ENCODE results near the gene FOXN3. TPM values are rescaled to one million over a fixed set of nuclear protein-coding genes. Genes with fewer than 3 reads are reported as not detected.

Gene FOXN3
- total RNA-seq, 1 donor from 2014 or later: 131 TPM

DNA sequence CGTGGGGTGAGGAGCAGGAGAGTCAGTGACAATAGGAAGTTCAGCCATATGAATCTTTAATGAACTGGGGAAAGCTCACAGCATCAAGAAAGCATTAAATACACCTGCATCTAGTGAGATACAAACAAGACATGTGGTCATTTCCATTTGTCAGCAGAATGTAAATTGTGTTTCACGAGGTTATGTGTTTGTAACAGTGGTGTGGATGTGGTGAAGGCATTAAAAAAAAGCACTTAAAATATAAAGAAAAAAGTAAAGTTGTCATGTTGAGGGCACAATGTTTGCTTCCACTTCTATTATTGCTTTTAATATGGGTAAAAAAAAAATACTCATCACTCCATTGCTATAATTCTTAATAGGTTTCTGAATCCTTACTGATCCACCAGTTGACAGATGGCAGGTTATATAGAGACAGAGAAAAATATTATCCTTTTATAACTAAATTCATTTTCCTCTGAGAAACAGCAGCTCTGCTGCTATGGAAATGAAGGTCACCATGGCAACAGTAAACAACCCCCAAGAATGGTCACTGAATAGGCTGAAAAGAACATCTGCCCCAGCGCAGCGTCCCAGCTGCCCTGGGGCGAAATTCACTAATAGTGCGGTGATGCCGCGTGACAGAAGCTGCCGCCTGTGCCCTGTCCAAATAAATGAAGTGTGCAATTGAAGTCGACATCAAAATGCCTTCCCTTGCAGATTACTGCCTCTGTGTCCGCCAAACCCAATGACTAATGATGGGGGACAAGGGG lies 226.1 kb downstream of the FOXN3 start:
- Mint-ChIP-seq H3K36me3 (ENCODE audit: low read depth) (peaks cover 32% of the 10 kb centered on the region), H3K9me3 (no peaks in the 10 kb centered on the region), H3K4me3 (ENCODE audit: low read depth) (no peak overlapping the region), H3K27ac (no peak overlapping the region), H3K4me1 (ENCODE audit: low read depth) (peaks cover 1% of the 10 kb centered on the region), H3K27me3 (ENCODE audit: low read depth) (no peaks in the 10 kb centered on the region)
- intact Hi-C loops (cut with micrococcal nuclease): no loop called here
- DNase-seq (ENCODE audit: low spot score): no peak

DNA sequence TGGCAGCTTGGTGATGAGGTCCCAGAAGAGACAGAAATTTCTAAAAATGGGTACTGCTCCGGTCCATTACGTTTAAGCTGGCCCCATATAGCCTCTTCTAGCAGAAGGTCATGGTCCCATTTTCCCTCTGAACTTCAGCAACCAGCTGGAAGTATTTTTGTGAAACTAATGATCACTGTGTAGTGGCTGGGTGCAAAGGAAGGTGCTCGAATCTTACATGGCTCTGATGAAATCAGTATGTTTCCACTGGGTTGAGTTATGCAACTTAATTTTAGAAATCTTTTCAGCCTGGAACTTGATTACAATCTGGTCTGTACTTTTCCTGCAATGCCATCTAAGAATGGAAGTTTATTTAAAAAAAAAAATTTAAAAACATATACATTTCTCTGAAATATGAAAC lies 228.5 kb downstream of the FOXN3 start:
- intact Hi-C loops (cut with micrococcal nuclease): no loop called here
- no peak for DNase-seq (ENCODE audit: low spot score)
- no peaks in the 10 kb centered on the region for H3K9me3 Mint-ChIP-seq
- peaks cover 23% of the 10 kb centered on the region for H3K36me3 Mint-ChIP-seq (ENCODE audit: low read depth)
- no peaks in the 10 kb centered on the region for H3K4me1 Mint-ChIP-seq (ENCODE audit: low read depth)
- no peak overlapping the region for H3K4me3 Mint-ChIP-seq (ENCODE audit: low read depth)
- no peaks in the 10 kb centered on the region for H3K27me3 Mint-ChIP-seq (ENCODE audit: low read depth)
- no peak overlapping the region for H3K27ac Mint-ChIP-seq

- H3K9me3 Mint-ChIP-seq: no peaks in the 10 kb centered on the region
- H3K36me3 Mint-ChIP-seq (ENCODE audit: low read depth): peaks cover 23% of the 10 kb centered on the region
- H3K4me3 Mint-ChIP-seq (ENCODE audit: low read depth): no peak overlapping the region
- H3K27ac Mint-ChIP-seq: no peak overlapping the region
- no peaks in the 10 kb centered on the region for H3K27me3 Mint-ChIP-seq (ENCODE audit: low read depth)
- no peak for DNase-seq (ENCODE audit: low spot score)
- H3K4me1 Mint-ChIP-seq (ENCODE audit: low read depth): no peaks in the 10 kb centered on the region
- intact Hi-C loops (cut with micrococcal nuclease): no loop called here
Observed at GRCh38 chr14:89187501-89187900, 229.5 kb downstream of the FOXN3 start.

DNA sequence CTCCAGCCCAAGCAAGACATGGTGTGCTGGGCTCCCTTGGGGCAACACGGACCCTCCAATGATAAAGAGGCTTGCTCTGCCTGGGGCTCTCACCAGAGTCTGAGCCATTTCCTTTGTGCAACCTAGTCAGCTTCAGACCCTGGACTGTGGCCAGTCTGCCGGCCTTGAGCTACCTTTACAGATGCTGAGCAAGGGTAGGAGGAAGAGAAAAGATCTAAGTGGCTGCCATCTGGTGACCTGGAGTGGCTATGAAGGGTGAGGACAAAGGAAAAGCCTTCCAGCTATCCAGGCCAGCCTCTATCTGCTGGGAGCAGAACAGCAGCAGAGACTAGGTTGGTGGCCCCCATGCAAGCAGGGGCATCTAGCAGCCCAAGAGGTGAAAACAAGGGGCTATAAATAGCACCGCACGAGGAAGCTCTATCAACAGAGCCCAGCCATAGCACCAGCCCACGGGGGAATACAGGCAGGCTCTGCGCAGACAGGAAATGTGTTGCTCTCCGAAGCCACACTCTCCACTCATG lies 230.1 kb downstream of the FOXN3 start:
- intact Hi-C loops (cut with micrococcal nuclease): no loop called here
- H3K27ac Mint-ChIP-seq: no peak overlapping the region
- peaks cover 23% of the 10 kb centered on the region for H3K36me3 Mint-ChIP-seq (ENCODE audit: low read depth)
- no peaks in the 10 kb centered on the region for H3K9me3 Mint-ChIP-seq
- H3K27me3 Mint-ChIP-seq (ENCODE audit: low read depth): no peaks in the 10 kb centered on the region
- no peaks in the 10 kb centered on the region for H3K4me1 Mint-ChIP-seq (ENCODE audit: low read depth)
- DNase-seq (ENCODE audit: low spot score): no peak
- H3K4me3 Mint-ChIP-seq (ENCODE audit: low read depth): no peak overlapping the region

DNA sequence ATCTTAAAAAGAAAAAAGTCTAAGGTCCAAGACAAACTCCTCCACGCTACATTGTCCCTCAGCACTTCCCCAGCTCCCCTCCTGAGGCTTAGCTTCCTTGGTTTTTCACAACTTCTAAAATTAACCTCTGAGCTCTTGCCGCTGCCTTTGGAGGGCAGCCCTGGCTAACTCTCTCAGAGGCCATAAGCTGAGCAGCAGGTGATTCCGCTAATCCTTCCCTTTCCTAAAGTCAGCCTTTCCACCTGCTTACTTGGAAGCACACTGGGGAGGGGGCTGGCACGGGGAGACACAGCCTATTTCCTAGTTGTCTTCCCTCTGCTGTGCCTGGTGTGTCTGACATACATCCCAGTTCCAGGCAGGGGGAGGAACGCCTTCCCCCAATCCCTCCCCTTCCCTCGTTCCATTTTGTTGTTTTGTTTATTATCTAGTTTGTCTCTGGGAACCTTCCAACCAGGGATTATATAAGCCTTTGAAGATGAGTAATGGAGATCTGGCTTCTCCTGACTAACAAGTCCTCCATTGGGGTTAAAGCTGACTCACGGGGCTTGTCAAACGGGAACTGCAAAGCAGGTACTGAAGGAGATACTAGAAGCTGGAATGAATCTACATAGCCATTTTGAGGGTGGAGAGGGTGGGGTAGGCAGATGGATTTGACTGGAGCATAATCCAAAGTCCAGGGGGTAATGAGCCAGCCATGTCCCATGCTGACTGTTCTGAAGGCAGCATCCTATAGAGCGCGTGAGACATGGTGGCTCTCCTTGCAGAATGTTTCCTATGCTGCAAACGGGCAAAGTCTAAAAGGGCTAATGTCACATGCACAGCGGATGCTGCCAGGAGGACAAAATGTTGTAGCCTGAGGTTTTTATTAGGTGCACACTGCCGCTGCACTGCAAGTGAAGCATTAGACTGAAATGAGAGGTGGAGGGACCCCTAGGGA lies 230.8 kb downstream of the FOXN3 start:
- Mint-ChIP-seq H3K9me3 (no peaks in the 10 kb centered on the region), H3K4me1 (ENCODE audit: low read depth) (no peaks in the 10 kb centered on the region), H3K4me3 (ENCODE audit: low read depth) (no peak overlapping the region), H3K27ac (no peak overlapping the region), H3K36me3 (ENCODE audit: low read depth) (peaks cover 23% of the 10 kb centered on the region), H3K27me3 (ENCODE audit: low read depth) (no peaks in the 10 kb centered on the region)
- intact Hi-C loops (cut with micrococcal nuclease): no loop called here
- DNase-seq (ENCODE audit: low spot score): no peak

- Mint-ChIP-seq H3K4me1 (ENCODE audit: low read depth) (no peaks in the 10 kb centered on the region), H3K27me3 (ENCODE audit: low read depth) (no peaks in the 10 kb centered on the region), H3K36me3 (ENCODE audit: low read depth) (peaks cover 23% of the 10 kb centered on the region), H3K27ac (no peak overlapping the region), H3K9me3 (no peaks in the 10 kb centered on the region), H3K4me3 (ENCODE audit: low read depth) (no peak overlapping the region)
- intact Hi-C loops (cut with micrococcal nuclease): no loop called here
- DNase-seq (ENCODE audit: low spot score): no peak
Observed at GRCh38 chr14:89184952-89185351, 232.1 kb downstream of the FOXN3 start.

GRCh38 chr14:89182326-89182725 lies 234.7 kb downstream of the FOXN3 start:
- DNase-seq (ENCODE audit: low spot score): no peak
- Mint-ChIP-seq H3K9me3 (no peaks in the 10 kb centered on the region), H3K4me3 (ENCODE audit: low read depth) (no peak overlapping the region), H3K27me3 (ENCODE audit: low read depth) (no peaks in the 10 kb centered on the region), H3K27ac (no peak overlapping the region), H3K4me1 (ENCODE audit: low read depth) (peaks cover 4% of the 10 kb centered on the region), H3K36me3 (ENCODE audit: low read depth) (peaks cover 24% of the 10 kb centered on the region)
- intact Hi-C loops (cut with micrococcal nuclease): no loop called here

- Mint-ChIP-seq H3K27ac (peak overlapping the region; percentile 28), H3K4me1 (ENCODE audit: low read depth) (peaks cover 4% of the 10 kb centered on the region), H3K4me3 (ENCODE audit: low read depth) (no peak overlapping the region), H3K9me3 (no peaks in the 10 kb centered on the region), H3K36me3 (ENCODE audit: low read depth) (peaks cover 24% of the 10 kb centered on the region), H3K27me3 (ENCODE audit: low read depth) (no peaks in the 10 kb centered on the region)
- intact Hi-C loops (cut with micrococcal nuclease): no loop called here
- no peak for DNase-seq (ENCODE audit: low spot score)
Observed at GRCh38 chr14:89180546-89180945, 236.5 kb downstream of the FOXN3 start.

DNA sequence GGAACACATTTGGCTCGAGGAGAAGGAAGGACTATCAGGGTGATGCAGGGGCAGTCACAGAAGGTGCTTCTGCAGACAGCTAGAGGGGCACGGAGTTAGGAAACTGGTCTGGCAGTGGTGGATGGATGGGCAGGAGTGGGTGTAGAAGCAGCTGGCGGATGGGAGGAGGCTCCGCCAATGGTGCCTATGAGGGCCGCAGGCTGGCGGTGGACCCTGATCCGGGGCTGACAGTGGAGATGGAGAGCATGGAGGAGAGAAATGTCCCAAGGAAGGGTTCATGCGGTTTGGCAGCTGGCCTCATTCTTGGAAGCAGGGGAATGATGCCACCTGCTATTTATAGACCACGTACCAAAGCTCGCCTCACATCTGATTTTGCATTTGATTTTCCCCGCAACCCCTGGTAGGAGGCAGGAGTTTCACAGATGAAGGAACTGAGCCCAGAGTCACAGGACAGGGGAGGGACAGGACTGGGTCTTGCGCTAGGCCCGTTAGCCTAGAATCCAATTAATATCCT lies 237.1 kb downstream of the FOXN3 start:
- peaks cover 25% of the 10 kb centered on the region for H3K36me3 Mint-ChIP-seq (ENCODE audit: low read depth)
- no peak overlapping the region for H3K4me3 Mint-ChIP-seq (ENCODE audit: low read depth)
- no peaks in the 10 kb centered on the region for H3K27me3 Mint-ChIP-seq (ENCODE audit: low read depth)
- peaks cover 4% of the 10 kb centered on the region for H3K4me1 Mint-ChIP-seq (ENCODE audit: low read depth)
- H3K27ac Mint-ChIP-seq: no peak overlapping the region
- no peak for DNase-seq (ENCODE audit: low spot score)
- intact Hi-C loops (cut with micrococcal nuclease): loop anchor here (5.0 to 10.0 kb wide), 2 partner anchors 435 to 587 kb away; no protein-coding TSS in a partner anchor
- no peaks in the 10 kb centered on the region for H3K9me3 Mint-ChIP-seq

DNA sequence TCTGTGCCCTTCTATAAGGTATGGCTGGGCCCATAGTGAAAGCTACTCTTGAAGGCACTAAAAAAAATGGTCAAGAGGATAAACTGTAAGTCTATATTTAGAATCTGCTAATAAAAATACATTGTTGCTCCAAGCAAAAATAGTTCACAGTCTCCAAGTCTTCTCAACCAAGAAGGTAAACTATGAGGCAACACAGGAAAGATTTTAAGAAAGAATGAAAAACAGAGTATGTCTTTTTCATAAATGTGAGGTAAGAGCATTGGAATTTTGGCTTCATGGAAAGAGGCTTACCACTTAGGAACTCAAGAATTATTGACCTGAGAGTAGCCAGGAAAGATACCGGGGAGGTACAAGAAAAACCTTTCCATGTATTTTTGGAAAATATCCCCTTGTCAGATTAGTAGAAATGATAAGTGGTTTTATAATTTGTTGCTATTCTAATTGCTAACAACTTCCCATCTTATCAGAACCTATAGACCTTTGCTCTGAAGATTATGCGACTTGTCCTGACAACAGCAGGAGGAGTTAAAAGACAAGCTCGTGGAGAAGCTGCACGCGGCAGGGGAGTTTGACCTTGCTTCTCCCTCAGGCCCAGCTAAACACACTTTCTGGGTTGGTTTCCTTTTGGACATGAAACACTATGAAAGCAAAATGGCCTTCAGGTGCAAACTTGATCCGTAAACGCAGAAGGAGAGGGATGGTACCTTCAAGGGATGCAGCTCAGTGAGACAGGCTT lies 238.1 kb downstream of the FOXN3 start:
- H3K4me3 Mint-ChIP-seq (ENCODE audit: low read depth): no peak overlapping the region
- no peak for DNase-seq (ENCODE audit: low spot score)
- intact Hi-C loops (cut with micrococcal nuclease): loop anchor here (5.0 to 10.0 kb wide), 2 partner anchors 436 to 588 kb away; no protein-coding TSS in a partner anchor
- H3K27ac Mint-ChIP-seq: no peak overlapping the region
- H3K36me3 Mint-ChIP-seq (ENCODE audit: low read depth): peaks cover 33% of the 10 kb centered on the region
- peaks cover 4% of the 10 kb centered on the region for H3K4me1 Mint-ChIP-seq (ENCODE audit: low read depth)
- H3K27me3 Mint-ChIP-seq (ENCODE audit: low read depth): no peaks in the 10 kb centered on the region
- H3K9me3 Mint-ChIP-seq: no peaks in the 10 kb centered on the region

DNA sequence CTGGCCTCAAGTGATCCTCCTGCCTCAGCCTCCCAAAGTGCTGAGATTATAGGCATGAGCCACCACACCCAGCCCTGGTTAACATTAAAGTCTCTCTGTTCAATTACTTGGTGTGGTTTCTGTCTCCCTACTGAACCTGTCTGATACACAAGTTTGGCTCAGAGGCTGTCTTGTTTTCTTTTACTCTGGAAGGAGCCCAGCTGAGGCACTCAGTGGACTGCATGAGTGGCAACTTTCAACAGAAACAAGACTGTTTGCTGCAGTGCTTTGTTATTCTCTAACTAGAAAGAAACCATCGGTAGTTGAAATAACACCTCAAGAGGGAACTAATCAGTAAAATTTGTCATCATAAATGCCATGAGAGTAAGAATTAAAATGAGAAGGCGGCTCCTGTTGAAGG lies 238.7 kb downstream of the FOXN3 start:
- intact Hi-C loops (cut with micrococcal nuclease): loop anchor here (5.0 to 10.0 kb wide), 2 partner anchors 436 to 589 kb away; no protein-coding TSS in a partner anchor
- Mint-ChIP-seq H3K27me3 (ENCODE audit: low read depth) (no peaks in the 10 kb centered on the region), H3K9me3 (no peaks in the 10 kb centered on the region), H3K4me1 (ENCODE audit: low read depth) (peaks cover 4% of the 10 kb centered on the region), H3K27ac (no peak overlapping the region), H3K36me3 (ENCODE audit: low read depth) (peaks cover 38% of the 10 kb centered on the region), H3K4me3 (ENCODE audit: low read depth) (no peak overlapping the region)
- DNase-seq (ENCODE audit: low spot score): no peak

All from activated T-helper 2 cell treated with anti-CD3 and anti-CD28 coated beads, Interferon-gamma antibody, Interleukin-2, Interleukin-4, amounts not matched to agents 10 μg/mL and 5 μg/mL and 100 μg/mL, durations not matched to agents 14 hours and 24 hours and 36 hours (primary cell).